GM10266 (cell line): ENCODE data around the gene B3GNT7.
"Not testable (repeated sequence)": the region's sequence is repeated elsewhere in the genome, so short reads cannot be mapped to it uniquely, and the experiment has no call there.

Experiments
- DNase-seq: peaks from one replicate; pipeline ENCODE4 v3.0.0; 2012; ENCODE audit errors: extremely low spot score
- TF ChIP-seq, protein P1 (sequence below): IDR thresholded peaks from 2 replicates; pipeline ENCODE4 v1.5.1; 2012; ENCODE audit warnings: mild to moderate bottlenecking, low read depth; ENCODE audit not compliant: control insufficient read depth, insufficient read depth; ENCODE audit errors: missing control alignments

B3GNT7 gene

DNA sequence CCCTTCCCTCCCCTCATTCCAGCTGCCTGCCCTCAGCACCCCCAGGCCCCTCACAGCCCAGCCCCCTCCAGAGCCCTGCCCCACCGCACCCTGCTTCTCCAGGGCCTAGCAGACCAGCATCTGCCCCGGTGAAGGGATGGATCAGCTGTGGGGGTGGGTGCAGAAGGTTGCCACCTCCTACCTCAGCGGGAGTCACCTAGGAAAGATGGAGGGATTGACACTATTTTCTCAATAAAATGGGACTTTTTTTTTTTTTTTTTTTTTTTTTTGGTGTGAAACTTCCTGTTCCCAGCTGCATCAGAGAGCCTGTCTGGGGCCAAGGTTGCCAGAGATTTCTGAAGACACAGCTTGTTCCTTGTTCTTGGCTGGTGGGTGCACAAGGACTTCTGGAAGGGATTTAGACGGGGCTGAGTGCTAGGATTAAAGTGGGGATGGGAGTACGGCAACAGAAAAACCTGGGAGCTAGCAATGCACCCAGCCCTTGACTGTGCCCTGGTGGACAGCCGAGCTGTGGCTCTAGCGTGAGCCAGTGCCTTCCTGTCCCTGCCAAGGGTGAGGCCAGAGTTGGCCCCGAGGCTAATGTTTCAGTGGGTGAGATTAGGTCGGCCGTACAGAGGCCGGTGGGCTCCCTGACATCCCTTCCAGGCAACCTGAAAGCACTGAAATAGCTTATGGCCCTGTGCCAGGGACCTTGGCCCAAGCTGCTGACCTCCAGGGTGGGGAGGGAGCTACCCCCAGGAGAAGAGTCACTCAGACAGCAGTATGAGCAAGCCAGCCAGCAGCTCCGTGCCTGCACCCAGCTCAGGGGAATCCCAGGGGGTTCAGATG lies 4.6 kb downstream of the B3GNT7 start:
- no peak for DNase-seq
- TF ChIP-seq, protein P1, sequence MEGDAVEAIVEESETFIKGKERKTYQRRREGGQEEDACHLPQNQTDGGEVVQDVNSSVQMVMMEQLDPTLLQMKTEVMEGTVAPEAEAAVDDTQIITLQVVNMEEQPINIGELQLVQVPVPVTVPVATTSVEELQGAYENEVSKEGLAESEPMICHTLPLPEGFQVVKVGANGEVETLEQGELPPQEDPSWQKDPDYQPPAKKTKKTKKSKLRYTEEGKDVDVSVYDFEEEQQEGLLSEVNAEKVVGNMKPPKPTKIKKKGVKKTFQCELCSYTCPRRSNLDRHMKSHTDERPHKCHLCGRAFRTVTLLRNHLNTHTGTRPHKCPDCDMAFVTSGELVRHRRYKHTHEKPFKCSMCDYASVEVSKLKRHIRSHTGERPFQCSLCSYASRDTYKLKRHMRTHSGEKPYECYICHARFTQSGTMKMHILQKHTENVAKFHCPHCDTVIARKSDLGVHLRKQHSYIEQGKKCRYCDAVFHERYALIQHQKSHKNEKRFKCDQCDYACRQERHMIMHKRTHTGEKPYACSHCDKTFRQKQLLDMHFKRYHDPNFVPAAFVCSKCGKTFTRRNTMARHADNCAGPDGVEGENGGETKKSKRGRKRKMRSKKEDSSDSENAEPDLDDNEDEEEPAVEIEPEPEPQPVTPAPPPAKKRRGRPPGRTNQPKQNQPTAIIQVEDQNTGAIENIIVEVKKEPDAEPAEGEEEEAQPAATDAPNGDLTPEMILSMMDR: no peak

DNA sequence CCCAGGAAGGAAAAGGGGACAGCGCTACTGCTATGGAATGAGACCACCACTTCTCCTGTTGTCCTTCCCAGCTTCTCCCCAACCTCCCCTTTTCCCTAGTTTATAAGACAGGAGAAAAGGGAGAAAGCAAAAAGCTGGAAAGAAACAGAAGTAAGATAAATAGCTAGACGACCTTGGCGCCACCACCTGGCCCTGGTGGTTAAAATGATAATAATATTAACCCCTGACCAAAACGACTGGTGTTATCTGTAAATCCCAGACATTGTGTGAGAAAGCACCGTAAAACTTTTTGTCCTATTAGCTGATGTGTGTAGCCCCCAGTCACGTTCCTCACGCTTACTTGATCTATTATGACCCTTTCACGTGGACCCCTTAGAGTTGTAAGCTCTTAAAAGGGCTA lies 5.2 kb downstream of the B3GNT7 start:
- not testable (repeated sequence) for DNase-seq

DNA sequence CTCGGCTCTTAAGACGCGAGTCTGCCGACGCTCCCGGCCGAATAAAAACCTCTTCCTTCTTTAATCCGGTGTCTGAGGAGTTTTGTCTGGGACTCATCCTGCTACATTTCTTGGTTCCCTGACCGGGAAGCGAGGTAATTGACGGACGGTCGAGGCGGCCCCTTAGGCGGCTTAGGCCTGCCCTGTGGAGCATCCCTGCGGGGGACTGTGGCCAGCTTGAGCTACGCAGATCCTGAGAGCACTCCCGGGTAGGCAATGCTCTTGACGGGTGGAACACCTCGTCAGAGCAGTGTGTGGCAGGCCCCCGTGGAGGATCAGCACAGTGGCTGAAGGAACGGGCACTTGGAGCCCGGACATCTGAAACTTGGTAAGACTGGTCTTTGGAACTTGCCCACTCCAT lies 5.6 kb downstream of the B3GNT7 start:
- not testable (repeated sequence) for DNase-seq

DNA sequence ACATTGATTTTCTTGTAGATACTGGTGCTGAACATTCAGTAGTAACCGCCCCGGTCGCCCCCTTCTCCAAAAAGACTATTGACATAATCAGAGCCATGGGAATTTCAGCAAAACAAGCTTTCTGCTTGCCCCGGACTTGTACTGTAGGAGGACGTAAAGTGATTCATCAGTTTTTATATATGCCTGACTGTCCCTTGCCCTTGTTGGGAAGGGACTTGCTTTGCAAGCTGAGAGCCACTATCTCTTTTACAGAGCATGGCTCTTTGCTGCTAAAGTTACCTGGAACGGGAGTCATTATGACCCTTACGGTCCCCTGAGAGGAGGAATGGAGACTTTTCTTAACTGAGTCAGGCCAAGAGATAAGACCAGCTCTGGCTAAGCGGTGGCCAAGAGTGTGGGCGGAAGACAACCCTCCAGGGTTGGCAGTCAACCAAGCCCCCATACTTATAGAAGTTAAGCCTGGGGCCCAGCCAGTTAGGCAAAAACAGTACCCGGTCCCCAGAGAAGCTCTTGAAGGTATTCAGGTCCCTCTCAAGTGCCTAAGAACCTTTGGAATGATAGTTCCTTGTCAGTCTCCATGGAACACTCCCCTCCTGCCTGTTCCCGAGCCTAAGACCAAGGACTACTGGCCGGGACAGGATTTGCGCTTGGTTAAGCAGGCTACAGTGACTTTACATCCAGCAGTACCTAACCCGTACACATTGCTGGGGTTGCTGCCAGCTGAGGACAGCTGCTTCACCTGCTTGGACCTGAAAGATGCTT lies 8.1 kb downstream of the B3GNT7 start:
- DNase-seq: not testable (repeated sequence)

DNA sequence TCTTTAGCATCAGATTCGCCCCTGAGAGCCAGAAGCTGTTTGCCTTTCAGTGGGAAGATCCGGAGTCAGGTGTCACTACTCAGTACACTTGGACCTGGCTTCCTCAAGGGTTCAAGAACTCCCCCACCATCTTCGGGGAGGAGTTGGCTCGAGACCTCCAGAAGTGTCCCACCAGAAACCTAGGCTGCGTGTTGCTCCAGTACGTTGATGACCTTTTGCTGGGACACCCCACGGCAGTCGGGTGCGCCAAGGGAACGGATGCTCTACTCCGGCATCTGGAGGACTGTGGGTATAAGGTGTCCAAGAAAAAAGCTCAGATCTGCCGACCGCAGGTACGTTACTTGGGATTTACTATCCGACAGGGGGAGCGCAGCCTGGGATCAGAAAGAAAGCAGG lies 8.7 kb downstream of the B3GNT7 start:
- not testable (repeated sequence) for DNase-seq

DNA sequence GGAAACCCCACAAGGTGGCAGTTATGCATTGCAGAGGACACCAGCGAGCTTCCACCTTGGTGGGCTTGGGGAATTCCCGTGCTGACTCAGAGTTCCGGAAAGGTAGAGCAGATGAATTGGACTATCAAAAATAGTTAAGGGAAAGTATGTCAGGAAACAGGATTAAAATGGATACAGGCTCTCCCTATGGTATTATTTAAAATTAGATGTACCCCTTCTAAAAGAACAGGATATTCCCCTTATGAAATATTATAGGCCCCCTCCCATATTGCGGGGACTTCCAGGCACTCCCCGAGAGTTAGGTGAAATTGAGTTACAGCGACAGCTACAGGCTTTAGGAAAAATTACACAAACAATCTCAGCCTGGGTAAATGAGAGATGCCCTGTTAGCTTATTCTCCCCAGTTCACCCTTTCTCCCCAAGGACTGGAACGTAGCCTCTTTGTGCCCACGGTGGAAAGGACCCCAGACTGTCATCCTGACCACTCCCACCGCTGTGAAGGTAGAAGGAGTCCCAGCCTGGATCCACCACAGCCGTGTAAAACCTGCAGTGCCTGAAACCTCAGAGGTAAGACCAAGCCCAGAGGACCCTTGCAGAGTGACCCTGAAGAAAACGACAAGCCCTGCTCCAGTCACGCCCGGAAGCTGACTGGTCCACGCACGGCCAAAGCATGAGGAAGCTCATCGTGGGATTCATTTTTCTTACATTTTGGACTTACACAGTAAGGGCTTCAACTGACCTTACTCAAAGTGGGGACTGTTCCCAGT lies 10.3 kb downstream of the B3GNT7 start:
- DNase-seq: not testable (repeated sequence)

DNA sequence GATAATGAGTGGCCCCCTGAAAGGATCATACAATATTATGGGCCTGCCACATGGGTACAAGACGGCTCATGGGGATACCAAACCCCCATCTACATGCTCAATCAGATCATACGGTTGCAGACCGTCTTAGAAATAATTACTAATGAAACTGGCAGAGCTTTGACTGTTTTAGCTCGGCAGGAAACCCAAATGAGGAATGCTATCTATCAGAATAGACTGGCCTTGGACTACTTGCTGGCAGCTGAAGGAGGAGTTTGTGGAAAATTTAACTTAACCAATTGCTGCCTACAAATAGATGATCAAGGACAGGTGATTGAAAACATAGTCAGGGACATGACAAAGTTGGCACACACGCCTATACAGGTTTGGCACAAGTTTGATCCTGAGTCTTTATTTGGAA lies 12.2 kb downstream of the B3GNT7 start:
- not testable (repeated sequence) for DNase-seq

DNA sequence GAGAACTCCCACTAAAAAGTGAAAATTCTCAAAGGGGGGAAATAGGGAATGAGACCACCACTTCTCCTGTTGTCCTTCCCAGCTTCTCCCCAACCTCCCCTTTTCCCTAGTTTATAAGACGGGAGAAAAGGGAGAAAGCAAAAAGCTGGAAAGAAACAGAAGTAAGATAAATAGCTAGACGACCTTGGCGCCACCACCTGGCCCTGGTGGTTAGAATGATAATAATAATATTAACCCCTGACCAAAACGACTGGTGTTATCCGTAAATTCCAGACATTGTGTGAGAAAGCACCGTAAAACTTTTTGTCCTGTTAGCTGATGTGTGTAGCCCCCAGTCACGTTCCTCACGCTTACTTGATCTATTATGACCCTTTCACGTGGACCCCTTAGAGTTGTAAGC lies 12.8 kb downstream of the B3GNT7 start:
- DNase-seq: not testable (repeated sequence)

DNA sequence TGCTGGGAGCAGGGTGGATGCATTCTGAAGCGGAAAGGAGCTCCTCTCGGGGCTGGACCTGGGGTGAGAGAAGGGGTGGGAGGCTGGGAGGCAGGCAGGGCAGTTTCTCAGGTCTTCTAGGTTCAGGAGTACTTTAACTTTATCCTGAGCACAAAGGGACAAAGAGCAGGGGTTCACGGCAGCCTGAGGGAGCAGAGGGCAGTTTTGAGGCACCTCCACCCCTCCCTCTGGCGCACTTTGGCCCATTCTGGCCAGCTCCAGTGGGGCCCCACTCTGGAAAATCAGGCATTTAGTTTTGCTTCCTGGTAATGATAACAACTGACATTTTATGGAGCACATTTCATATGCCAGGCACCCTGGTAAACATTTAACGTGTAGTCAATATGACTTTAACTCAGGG lies 14.3 kb downstream of the B3GNT7 start:
- no peak for DNase-seq
- TF ChIP-seq, protein P1: no peak

DNA sequence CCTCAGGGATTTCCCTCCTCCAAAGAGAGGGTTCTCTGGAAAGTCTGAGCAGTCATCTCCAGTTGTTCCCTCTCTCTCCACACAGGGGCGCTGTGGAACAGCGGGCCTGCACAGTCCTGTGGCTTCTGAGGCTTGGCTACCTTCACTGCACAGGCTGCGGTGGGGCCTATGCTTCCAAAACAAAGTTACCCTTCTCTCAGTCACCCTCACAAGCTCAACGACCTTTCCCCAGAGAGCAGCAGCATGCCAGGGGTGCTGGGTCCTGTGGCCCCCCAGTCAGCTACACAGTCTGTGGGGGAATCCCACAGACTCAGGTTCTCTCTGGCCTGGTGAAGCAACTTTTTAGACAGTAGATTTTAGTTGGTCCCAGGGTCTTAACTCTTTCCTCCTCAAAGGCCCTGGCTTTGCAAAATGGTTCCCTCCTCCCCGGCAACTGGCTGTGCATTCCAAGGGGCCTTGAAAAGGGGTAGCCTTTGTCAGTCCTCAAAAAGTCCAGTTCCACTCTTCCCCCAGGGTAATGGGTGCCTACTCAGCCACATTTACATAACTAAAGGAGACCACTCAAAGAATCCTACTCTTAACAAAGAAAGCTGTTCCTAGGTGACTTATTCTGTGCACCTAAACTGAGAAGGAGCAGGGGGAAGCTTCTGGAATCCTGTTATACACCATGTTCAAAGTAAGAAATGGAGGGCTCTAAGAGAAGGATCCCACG lies 14.9 kb downstream of the B3GNT7 start:
- TF ChIP-seq, protein P1: peak; percentile 8
- no peak for DNase-seq

DNA sequence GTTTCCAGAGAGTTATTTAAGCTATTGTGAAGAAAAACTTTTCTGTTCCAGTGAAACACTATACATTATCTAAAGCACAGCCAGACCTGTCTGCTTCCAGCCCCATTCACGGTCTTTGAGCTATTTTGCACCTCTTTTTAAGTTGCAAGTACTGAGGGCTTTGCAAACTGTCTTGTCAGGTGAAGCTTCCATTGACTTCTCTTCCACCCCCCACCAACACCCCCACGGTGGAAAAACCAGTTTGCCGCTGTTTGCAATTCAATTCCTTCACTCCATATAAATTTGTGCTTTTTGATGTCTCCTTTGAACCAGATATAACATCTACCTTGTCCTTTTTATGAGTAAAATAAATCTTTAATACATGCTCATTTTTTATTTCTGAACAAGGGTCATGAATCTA lies 15.7 kb downstream of the B3GNT7 start:
- no peak for DNase-seq
- TF ChIP-seq, protein P1: no peak
